Osteoblast (primary cell): ENCODE results near the gene MRPL23. TPM values are rescaled to one million over a fixed set of nuclear protein-coding genes. Genes with fewer than 3 reads are reported as not detected.

ENCODE experiments used
- DNase-seq: peaks from one replicate; pipeline ENCODE4 v3.0.0; 2011; ENCODE audit warnings: low spot score, mixed read lengths; ENCODE audit not compliant: insufficient read length; ENCODE audit errors: missing footprints
- H2AFZ ChIP-seq: 2 replicates; pipeline ENCODE4 v1.6.0; 2011; ENCODE audit warnings: mild to moderate bottlenecking, low read length
- H3K27ac ChIP-seq: 2 replicates; pipeline ENCODE4 v1.5.1; 2011; ENCODE audit warnings: mild to moderate bottlenecking, low read depth, low read length, moderate library complexity
- H3K27me3 ChIP-seq: 2 replicates; pipeline ENCODE4 v1.6.0; 2012; ENCODE audit warnings: mild to moderate bottlenecking, control low read depth, inconsistent platforms, low read length, moderate library complexity; ENCODE audit not compliant: insufficient read depth
- H3K36me3 ChIP-seq: 2 replicates; pipeline ENCODE4 v1.5.1; 2011; ENCODE audit warnings: mild to moderate bottlenecking, low read length, control low read depth, moderate library complexity; ENCODE audit not compliant: insufficient read depth
- H3K4me1 ChIP-seq: 2 replicates; pipeline ENCODE4 v1.5.1; 2011; ENCODE audit warnings: mild to moderate bottlenecking, low read length, control low read depth, moderate library complexity; ENCODE audit not compliant: insufficient read depth
- H3K4me2 ChIP-seq: 2 replicates; pipeline ENCODE4 v1.6.0; 2011; ENCODE audit warnings: mild to moderate bottlenecking, low read length; ENCODE audit not compliant: insufficient read depth
- H3K4me3 ChIP-seq: fragments of 200-600 bp; sonication (generic); 3 replicates; pipeline ENCODE4 v1.5.1; 2012; ENCODE audit warnings: mild to moderate bottlenecking, low read length, inconsistent platforms; ENCODE audit not compliant: insufficient read depth
- H3K79me2 ChIP-seq: 2 replicates; pipeline ENCODE4 v1.6.0; 2012; ENCODE audit warnings: mild to moderate bottlenecking, low read length, control low read depth, inconsistent platforms; ENCODE audit not compliant: insufficient read depth
- H3K9me3 ChIP-seq: 2 replicates; pipeline ENCODE4 v1.5.1; 2011; ENCODE audit warnings: low read depth, low read length, control low read depth
- H4K20me1 ChIP-seq: 2 replicates; pipeline ENCODE4 v1.6.0; 2012; ENCODE audit warnings: mild to moderate bottlenecking, low read length, control low read depth; ENCODE audit not compliant: insufficient read depth
- total RNA-seq: library from RNA; depleted of rRNA; stranded (reverse); fragments of >200 nt; gene quantifications from 2 replicates; pipeline ENCODE4 v1.2.3, GENCODE V29; 2012
- TF ChIP-seq, protein P1 (sequence below): IDR thresholded peaks from 2 replicates; pipeline ENCODE4 v1.5.1; 2011; ENCODE audit warnings: mild to moderate bottlenecking, low read depth, low read length, moderate library complexity; ENCODE audit errors: extremely low read depth

Gene MRPL23
- total RNA-seq, 1 donor, result 94.5 TPM

DNA sequence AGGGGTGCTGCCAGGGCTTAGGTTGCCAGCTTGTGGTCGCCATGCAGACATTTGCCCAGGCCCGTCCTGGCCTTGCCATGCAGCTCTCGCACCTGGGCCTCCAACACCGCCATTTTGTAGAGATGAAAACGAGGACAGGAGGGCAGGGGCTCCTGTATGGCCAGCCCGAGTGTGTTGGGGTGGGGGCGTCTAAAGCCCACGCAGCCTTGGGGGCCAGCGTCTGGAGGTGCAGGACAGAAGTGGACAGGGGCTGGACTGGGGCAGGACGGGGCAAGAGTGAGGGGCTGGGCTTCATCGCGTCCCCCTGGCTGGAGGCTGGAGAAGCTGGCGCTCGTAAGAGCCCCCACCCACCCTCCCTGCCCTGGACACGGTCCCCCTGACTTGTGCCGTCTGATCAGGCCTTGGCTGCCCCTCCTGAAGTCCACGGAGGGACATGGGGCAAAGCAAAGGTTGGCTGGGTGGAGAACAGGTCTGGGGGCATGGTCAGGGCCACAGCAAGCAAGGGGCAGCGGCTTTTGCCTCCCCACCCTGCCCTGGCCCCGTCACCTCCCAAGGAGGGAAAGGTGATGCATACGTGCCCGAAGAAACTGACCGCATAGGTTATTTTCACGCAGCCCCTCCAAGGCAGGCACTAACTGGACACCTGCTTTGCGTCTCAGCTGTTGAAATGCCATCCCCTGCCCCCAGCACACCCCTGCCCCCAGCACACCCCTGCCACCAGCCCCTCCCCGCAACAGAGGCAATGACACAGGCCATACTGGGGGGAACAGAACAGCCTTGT, 26.8 kb upstream of the MRPL23 start:
- TF ChIP-seq, protein P1, sequence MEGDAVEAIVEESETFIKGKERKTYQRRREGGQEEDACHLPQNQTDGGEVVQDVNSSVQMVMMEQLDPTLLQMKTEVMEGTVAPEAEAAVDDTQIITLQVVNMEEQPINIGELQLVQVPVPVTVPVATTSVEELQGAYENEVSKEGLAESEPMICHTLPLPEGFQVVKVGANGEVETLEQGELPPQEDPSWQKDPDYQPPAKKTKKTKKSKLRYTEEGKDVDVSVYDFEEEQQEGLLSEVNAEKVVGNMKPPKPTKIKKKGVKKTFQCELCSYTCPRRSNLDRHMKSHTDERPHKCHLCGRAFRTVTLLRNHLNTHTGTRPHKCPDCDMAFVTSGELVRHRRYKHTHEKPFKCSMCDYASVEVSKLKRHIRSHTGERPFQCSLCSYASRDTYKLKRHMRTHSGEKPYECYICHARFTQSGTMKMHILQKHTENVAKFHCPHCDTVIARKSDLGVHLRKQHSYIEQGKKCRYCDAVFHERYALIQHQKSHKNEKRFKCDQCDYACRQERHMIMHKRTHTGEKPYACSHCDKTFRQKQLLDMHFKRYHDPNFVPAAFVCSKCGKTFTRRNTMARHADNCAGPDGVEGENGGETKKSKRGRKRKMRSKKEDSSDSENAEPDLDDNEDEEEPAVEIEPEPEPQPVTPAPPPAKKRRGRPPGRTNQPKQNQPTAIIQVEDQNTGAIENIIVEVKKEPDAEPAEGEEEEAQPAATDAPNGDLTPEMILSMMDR, result no peak
- H3K27ac ChIP-seq, result no peak overlapping the region

GRCh38 chr11:1920909-1921573, 26.1 kb upstream of the MRPL23 start:
- H3K27ac ChIP-seq, result no peak overlapping the region

More for the DNA sequence above, 26.8 kb upstream of the MRPL23 start:
- Histone ChIP-seq H3K4me3 (no peak overlapping the region), H3K36me3 (no peaks in the 10 kb centered on the region), H3K27me3 (peaks cover 3% of the 10 kb centered on the region), H3K79me2 (no peaks in the 10 kb centered on the region), H4K20me1 (no peaks in the 10 kb centered on the region), H3K4me1 (peaks cover 4% of the 10 kb centered on the region), H3K4me2 (no peak overlapping the region), H2AFZ (no peak overlapping the region), H3K9me3 (no peaks in the 10 kb centered on the region)
- DNase-seq, result peak; percentile 78

DNA sequence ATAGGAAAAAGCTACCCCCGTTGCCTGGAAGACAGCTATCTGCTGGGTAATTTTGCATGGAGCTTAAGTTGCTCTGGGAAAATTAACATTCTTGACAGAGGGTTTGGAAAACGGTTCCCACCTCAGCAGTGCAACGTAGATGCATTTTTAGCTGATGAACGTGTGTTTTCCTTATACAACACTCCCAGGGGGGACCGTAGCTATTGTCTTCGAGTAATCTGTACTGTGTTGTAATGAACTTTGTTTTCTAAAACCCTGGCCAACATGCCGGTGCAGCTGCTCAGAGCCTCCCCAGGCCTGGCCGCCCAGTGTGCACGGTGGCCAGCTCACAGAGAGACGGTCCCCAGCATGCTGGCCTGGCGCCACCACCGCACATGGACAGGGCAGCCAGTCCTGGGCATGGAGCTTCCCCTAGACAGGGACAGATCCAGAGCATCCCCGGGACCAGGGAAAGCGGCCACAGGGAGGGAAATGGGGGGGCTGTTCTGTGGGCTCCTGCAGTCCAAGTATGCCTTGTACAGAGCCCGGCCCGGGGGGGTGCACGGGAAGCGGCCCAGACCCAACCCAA, 25.5 kb upstream of the MRPL23 start:
- H2AFZ ChIP-seq, result no peak overlapping the region
- H3K79me2 ChIP-seq, result no peaks in the 10 kb centered on the region
- H3K27ac ChIP-seq, result no peak overlapping the region
- peaks cover 3% of the 10 kb centered on the region for H3K27me3 ChIP-seq
- TF ChIP-seq, protein P1, result no peak
- H3K4me3 ChIP-seq, result no peak overlapping the region
- H3K9me3 ChIP-seq, result no peaks in the 10 kb centered on the region
- H3K4me2 ChIP-seq, result no peak overlapping the region
- peaks cover 4% of the 10 kb centered on the region for H3K4me1 ChIP-seq
- no peaks in the 10 kb centered on the region for H4K20me1 ChIP-seq
- no peaks in the 10 kb centered on the region for H3K36me3 ChIP-seq
- peak; percentile 94 for DNase-seq

More at GRCh38 chr11:1920909-1921573, 26.1 kb upstream of the MRPL23 start:
- TF ChIP-seq, protein P1, result no peak
- Histone ChIP-seq H3K4me3 (no peak overlapping the region), H3K79me2 (no peaks in the 10 kb centered on the region), H3K4me2 (no peak overlapping the region), H3K27me3 (peaks cover 3% of the 10 kb centered on the region), H3K9me3 (no peaks in the 10 kb centered on the region), H4K20me1 (no peaks in the 10 kb centered on the region), H3K4me1 (peaks cover 4% of the 10 kb centered on the region), H3K36me3 (no peaks in the 10 kb centered on the region), H2AFZ (no peak overlapping the region)
- peak; percentile 83 for DNase-seq

GRCh38 chr11:1922481-1923081, 24.6 kb upstream of the MRPL23 start:
- H3K79me2 ChIP-seq, result no peaks in the 10 kb centered on the region
- H3K4me1 ChIP-seq, result peaks cover 4% of the 10 kb centered on the region
- no peak overlapping the region for H3K4me3 ChIP-seq
- H4K20me1 ChIP-seq, result no peaks in the 10 kb centered on the region
- H3K27ac ChIP-seq, result no peak overlapping the region
- DNase-seq, result peak; percentile 63
- H2AFZ ChIP-seq, result no peak overlapping the region
- TF ChIP-seq, protein P1, result no peak
- H3K4me2 ChIP-seq, result no peak overlapping the region
- H3K36me3 ChIP-seq, result no peaks in the 10 kb centered on the region
- peaks cover 3% of the 10 kb centered on the region for H3K27me3 ChIP-seq
- no peaks in the 10 kb centered on the region for H3K9me3 ChIP-seq
